ENCODE data around the gene PRKCE. TPM values are rescaled to one million over a fixed set of nuclear protein-coding genes. Genes with fewer than 3 reads are reported as not detected.

The PRKCE gene
- total RNA-seq, 1 donor from 2014 or later, result 19.3 TPM

DNA sequence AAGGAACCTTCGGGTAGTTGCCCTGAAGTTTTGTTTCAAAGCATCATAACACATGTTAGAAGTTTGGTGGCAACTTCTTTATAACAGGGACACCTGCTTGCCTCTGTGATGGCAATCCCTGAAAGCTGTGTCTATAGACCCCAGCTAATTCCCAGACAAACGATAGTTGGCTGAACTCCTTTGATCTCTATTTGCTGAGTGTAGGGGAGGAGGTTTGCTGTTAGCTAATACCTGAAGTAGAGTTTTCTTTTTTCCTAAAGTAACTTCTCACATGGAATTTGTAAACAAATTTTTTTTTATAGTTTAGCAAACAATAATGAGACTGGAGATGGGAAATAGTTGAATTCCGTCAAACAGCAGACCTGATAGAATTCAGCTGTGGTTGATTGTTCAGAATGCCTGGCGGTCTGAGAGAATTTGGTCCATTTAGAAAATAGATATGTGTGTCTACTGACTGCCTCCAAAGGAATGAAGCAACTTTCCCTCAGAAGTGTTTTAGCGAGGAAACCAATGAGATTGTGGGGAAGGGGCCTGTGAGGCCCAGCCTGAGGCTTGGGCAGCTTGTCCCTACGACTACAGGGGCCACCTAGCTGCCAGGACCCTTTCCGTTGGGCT lies 522.3 kb downstream of the PRKCE start:
- no peak for DNase-seq

- DNase-seq, result no peak
Measured at GRCh38 chr2:46174345-46175170, 523.1 kb downstream of the PRKCE start.

DNA sequence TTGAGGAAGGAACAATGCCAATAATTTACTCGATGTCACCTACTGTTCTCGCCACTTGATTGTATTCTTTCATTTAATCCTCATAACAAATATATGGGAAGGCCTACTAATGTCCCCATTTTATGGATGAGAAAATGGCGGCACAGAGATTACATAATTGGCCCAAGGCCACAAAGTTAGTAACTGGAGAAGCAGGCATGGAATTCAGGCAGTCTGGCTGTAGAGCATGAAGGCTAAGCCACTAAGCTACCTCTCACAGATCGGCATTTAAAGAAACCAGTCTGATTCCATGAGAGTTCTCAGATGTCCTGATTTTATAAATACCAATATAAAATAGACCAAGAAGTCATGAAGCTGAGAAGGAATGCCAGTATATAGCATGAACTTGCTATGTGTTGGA lies 523.9 kb downstream of the PRKCE start:
- no peak for DNase-seq

DNA sequence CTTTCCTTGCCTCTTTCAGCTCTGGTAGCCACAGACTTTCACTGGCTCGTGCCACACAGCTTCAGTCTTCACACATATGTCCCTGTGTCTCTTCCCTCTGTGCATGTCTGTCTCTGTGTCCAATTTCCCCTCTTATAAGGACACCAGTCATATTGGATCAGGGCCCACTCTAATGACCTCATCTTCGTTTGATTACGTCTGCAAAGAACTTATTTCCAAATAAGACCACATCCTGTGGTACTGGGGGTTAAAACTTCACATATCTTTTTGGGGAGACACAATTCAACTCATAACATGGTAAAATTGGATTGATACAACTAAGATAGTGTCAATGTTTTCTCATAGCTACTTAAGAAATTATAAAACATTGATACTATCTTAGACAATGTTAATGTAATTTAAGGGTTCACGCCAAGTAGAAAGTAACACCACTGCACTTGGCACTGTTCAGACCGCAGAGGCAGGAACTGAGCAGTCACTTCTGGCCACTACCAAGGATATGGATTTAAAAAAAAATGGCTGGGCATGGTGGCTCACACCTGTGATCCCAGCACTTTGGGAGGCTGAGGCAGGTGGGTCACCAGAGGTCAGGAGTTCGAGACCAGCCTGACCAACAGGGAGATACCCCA lies 526.1 kb downstream of the PRKCE start:
- DNase-seq, result no peak

GRCh38 chr2:46179037-46179621 lies 527.7 kb downstream of the PRKCE start:
- DNase-seq, result peak; percentile 70

DNA sequence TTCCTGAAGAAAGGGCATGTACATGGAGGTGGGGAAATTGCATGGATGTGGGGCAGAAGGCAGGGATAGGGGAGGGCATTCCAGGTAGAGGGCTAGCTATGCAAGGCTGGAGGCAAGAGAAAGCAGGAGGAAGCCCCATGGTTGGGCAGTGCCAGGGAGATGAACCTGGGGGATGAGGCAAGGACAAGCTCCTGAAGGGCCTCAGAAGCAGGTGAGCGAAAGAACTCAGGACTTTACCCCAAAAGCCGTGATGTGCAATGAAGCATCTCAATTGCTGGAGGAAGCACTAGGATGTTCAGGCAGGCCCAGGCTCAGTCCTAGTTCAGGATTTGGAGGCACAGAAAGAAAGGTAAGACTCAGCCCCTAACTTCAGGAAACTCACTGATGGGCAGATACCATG lies 528.7 kb downstream of the PRKCE start:
- no peak for DNase-seq

DNA sequence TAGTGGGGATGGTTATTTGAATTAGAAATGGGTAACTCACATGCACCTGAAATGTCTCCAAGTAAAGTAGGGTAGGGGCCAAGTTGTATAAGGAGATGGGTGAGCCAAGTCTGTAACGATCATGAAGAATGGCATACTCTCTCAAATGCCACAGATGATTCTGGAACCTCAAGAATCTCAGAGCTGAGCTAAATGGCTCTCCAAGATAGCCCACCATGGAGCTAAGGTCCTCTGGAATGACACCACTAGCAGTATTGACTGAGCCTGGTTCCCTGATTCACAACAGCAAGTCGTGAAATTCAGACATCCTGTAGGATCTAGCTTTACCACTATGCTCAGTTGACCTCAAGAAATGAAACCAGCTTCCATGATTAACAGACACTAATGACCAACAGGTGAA lies 529.8 kb downstream of the PRKCE start:
- no peak for DNase-seq

GRCh38 chr2:46181789-46182530 lies 530.5 kb downstream of the PRKCE start:
- no peak for DNase-seq

- DNase-seq, result no peak
Measured at GRCh38 chr2:46183426-46183825, 532.0 kb downstream of the PRKCE start.

GRCh38 chr2:46184794-46185583 lies 533.5 kb downstream of the PRKCE start:
- DNase-seq, result no peak

- no peak for DNase-seq
Measured at GRCh38 chr2:46187112-46187618, 535.7 kb downstream of the PRKCE start.

- no peak for DNase-seq
Measured at GRCh38 chr2:46188041-46188716, 536.7 kb downstream of the PRKCE start.

- DNase-seq, result no peak
Measured at GRCh38 chr2:46193356-46193755, 541.9 kb downstream of the PRKCE start.

DNA sequence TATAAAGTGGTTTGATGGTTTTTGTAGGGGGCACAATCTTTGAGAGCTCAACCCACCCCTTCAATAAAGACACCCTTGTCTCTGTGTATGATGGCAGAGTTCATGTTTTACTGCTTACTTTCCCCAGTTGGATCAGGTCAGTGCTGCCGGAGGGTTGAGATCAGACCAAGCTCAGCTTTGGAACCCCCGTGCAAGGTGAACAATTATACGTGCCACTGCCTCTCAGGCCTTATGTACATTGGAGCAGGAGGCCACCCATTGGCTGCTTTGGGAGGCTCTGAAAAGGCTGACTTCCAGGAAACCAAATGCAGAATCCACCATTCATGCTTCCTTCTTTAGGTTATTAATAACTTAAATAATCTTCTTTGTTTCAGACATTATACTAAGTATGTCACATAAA lies 542.4 kb downstream of the PRKCE start:
- DNase-seq, result no peak

- no peak for DNase-seq
Measured at GRCh38 chr2:46194856-46195255, 543.4 kb downstream of the PRKCE start.

GRCh38 chr2:46195819-46196218 lies 544.3 kb downstream of the PRKCE start:
- DNase-seq, result no peak

GRCh38 chr2:46196871-46197462 lies 545.5 kb downstream of the PRKCE start:
- no peak for DNase-seq

GRCh38 chr2:46197672-46198071 lies 546.2 kb downstream of the PRKCE start:
- no peak for DNase-seq

DNA sequence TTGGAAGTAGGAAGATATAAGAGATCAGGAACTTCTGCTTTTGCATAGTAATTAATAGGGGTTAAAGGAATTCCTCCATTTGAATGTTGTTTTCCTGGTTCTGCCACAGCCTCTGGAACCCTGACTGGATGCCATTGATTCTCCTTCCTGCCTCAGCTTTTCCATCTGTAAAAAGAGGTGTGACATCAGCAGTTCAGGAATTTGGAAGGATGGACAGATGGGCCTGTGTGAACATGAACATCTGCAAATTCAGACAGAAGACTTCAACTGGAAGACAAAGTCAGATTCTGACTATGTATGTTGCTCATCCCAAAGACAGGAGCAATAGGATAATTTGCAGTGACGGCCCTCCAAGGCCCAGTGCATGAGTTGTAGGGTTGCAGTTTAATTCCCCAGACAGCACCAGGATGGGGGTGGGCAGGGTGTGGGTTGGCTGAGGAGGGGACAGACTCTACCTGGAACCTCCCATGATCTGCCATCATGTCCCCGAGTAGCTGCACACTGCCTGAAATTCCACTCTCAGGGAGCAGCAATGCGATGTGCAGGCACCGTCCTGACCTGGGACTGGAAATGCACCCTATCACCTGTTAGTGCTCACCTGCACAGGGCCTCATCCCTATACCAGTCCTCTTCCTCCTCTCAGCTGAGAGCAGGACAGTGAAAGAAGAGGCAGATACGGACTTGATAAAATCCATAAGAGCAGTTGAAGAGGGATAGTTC lies 546.8 kb downstream of the PRKCE start:
- DNase-seq, result no peak

DNA sequence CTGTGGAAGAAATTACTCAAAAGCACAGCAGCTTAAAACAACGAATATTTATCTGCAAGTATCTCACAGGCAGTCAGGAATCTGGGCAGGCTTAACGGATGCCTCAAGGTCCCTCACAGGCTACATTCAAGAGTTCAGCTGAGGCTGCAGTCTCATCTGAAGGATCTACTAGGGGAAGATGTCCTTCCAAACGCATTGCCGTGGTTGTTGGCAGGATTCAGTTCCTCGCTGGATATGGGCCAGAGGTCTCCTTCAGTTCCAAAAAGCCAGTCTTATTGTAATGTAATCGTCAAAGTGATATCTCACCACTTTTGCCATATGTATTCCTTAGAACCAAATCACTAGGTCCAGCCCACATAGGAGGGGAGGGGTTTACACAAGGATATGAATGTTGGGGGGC lies 547.5 kb downstream of the PRKCE start:
- no peak for DNase-seq

Measured in skin of body (tissue), 2 donors.